ENCODE results near the gene KLK5.

KLK5 gene, protein sequence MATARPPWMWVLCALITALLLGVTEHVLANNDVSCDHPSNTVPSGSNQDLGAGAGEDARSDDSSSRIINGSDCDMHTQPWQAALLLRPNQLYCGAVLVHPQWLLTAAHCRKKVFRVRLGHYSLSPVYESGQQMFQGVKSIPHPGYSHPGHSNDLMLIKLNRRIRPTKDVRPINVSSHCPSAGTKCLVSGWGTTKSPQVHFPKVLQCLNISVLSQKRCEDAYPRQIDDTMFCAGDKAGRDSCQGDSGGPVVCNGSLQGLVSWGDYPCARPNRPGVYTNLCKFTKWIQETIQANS

DNA sequence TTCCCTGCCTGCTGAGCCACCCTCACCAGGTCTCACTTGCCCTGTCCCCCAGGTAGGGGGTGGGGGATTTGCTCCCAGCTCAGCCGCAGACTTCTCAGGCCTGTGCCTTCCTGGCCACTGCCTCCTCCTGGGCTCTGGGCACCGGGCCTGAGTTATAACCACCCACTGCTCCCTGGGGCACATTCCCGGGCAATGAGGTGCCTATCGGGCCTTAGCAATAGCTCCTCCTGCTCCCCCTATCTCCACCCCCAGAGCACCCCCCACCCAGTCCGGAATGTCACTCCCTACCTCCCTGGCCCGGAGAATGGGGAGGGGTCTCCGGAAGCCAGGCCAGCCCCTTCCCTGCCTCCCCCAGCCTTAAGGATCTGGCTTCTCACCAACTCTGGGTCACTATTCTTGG lies at the start of gene KLK5:
TSS of gene KLK5 (minus strand) at position 129 of the 400 bp plus-strand sequence. CDS start 381 bp downstream, outside the sequence.
- TF ChIP-seq GATA2 (IDR thresholded peaks at IDR 0.05; ENCODE audit: low read depth, low read length), result no peak
- TF ChIP-seq GATA3 (IDR thresholded peaks at IDR 0.05; ENCODE audit: low read depth, low read length), result no peak

DNA sequence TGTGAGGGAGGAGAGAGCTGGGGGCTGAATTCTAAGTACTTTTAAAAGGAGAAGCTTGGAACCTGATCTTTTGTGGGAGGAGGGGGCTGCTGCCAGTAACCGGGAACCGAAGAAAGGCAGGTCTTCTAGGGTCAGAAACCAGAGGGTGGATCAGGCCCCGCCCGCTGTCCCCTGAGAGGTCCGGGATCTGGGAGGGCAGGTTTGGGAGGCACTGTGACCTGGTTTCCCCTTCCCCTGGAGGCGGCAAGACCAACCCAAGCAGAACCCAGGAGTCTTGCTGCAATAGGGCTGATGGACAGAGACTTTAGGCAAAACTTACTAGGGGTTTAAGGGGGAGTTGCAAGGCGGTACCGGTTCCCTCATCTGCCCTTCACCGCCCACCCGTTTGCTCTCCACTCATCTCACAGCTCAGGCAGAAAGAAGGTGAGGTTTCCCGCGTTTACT lies 49.3 kb upstream of the KLK5 start:
- TF ChIP-seq GATA3 (IDR thresholded peaks at IDR 0.05; ENCODE audit: low read depth, low read length) (no peak), GATA2 (IDR thresholded peaks at IDR 0.05; ENCODE audit: low read depth, low read length) (no peak)

DNA sequence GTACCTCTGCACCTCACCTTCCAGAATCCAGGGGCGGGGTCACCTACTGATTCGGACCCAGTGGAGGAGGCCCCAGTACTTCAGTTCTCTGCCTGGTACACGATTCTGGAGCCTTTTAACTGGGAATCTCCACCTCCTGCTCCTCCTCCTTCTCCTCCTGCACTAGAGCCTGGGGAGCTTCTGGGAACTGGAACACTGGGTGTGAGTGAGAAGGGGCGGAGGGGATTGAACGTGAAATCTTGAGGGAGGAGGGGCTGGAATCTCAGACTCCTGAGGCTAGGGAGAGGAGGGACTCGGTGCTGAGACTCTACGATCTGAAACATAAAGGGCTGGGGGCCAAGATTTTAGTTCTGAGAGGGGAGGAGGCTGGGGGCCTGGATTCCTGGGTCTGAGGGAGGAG lies 48.7 kb upstream of the KLK5 start, which contains the start of gene KLK8:
TSS of gene KLK8 (minus strand) at position 90 of the 400 bp plus-strand sequence. CDS start 437 bp downstream, outside the sequence.
- no peak for TF ChIP-seq GATA2 (IDR thresholded peaks at IDR 0.05; ENCODE audit: low read depth, low read length)

DNA sequence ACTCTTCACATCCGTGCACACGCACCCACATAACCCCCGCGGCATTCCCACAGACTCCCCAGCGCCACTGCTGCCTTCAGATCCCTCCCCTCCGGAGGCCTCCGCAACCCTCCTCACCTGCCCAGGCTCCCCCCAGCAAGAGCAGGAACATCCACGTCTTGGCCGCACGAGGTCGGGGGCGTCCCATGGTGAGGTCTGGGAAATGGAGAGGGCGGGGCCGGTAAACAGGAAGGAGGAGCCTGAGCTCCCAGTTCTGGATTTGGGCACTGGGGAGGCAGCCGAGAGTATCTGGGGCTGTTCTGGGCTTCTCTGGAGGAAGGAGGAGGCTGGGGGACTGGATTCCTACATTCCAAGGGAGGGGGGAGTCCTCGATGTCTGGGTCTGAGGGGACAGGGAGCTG lies 48.1 kb upstream of the KLK5 start:
- no peak for TF ChIP-seq GATA3 (IDR thresholded peaks at IDR 0.05; ENCODE audit: low read depth, low read length)
- TF ChIP-seq GATA2 (IDR thresholded peaks at IDR 0.05; ENCODE audit: low read depth, low read length), result no peak

DNA sequence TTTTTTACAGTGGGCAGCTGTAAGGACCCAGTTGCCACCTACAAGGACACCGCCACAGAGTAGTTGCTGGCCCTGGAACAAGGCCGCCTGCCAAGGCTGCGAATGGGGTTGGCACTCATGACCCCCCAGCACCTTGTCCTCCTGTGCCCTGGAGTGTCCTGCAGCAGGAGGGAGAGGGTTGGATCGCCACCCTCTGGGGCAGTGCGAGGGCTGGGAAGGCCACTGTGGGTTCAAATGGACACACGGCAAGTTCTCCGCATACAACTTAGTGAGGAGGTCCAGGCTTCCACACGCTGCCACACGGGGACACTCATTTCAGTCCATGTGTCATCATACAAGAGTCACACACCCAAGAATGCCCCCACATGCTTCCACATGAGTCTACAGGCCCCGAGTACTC lies 47.6 kb upstream of the KLK5 start:
- TF ChIP-seq GATA2 (IDR thresholded peaks at IDR 0.05; ENCODE audit: low read depth, low read length), result no peak
- TF ChIP-seq GATA3 (IDR thresholded peaks at IDR 0.05; ENCODE audit: low read depth, low read length), result no peak

DNA sequence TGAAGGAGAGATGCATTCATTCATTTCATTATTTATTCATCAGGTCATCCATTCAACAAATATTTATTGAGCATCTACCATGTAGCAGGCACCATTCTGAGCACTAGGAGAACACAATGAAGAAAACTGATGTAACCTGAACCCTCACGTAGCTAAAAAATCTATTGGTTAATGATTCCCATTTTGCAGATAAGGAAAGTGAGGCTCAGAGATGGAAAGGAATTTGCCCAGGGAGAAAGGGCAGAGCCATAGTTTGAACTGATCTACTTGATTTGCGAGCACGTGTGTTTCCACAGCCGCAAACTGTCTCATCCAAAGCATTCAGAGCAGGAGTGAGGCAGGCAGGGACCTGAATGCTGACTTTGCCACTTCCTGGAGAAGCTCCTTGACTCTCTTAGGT lies 45.8 kb upstream of the KLK5 start:
- TF ChIP-seq GATA3 (IDR thresholded peaks at IDR 0.05; ENCODE audit: low read depth, low read length) (no peak), GATA2 (IDR thresholded peaks at IDR 0.05; ENCODE audit: low read depth, low read length) (no peak)

DNA sequence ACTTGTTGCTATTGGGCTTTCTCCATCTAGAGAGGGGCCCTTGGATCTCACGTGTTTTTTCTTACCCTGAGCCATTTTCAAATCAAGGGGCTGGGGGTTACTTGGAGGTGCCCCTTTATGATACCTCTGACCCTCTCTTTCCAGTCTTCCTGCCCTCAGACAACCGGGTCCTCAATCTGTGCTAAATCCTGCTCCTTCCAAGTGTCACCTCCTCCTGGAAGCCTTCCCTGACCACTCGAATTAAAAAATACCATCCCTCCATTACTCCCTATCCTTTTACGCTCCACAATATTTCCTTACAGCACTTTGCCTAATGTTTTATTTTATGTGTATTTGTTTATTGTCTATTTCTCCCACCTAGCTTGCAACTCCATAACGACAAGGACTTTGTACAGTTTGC lies 45.2 kb upstream of the KLK5 start:
- TF ChIP-seq GATA2 (IDR thresholded peaks at IDR 0.05; ENCODE audit: low read depth, low read length) (no peak), GATA3 (IDR thresholded peaks at IDR 0.05; ENCODE audit: low read depth, low read length) (no peak)

DNA sequence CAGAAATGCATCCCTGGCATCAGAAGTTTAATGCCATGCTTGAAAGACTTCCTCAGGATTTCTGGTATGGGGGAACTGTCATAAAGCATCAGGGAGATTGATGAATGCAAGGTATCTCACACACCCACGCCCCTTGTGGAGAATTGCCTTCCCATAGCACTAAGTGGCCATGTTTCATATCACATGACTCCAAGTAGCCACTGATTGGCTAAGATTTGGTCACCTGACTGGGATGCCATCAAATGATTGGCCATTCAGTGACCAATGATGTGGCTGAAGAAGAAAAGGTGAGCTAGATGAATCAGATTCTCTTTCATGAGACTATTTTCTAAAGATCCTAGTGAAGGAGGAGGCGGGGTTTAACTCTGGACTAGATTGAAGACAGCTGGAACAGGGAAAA lies 41.3 kb upstream of the KLK5 start:
- no peak for TF ChIP-seq GATA3 (IDR thresholded peaks at IDR 0.05; ENCODE audit: low read depth, low read length)
- no peak for TF ChIP-seq GATA2 (IDR thresholded peaks at IDR 0.05; ENCODE audit: low read depth, low read length)

DNA sequence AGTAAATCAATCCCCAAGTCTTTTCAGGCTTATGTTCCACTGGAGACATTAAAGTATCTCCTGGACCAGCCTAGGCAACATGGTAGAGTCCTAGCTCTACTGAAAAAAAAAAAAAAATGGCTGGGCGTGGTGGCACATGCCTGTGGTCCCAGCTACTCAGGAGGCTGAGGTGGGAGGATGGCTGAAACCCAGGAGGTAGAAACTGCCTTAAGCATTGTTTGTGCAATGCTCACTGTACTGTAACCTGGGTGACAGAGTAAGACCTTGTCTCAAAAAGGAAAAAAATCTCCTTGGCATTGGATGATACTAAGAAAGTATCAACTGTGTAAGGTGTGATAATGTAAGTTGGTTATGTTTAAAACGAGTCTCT lies 39.8 kb upstream of the KLK5 start:
- TF ChIP-seq GATA2 (IDR thresholded peaks at IDR 0.05; ENCODE audit: low read depth, low read length) (no peak), GATA3 (IDR thresholded peaks at IDR 0.05; ENCODE audit: low read depth, low read length) (no peak)

DNA sequence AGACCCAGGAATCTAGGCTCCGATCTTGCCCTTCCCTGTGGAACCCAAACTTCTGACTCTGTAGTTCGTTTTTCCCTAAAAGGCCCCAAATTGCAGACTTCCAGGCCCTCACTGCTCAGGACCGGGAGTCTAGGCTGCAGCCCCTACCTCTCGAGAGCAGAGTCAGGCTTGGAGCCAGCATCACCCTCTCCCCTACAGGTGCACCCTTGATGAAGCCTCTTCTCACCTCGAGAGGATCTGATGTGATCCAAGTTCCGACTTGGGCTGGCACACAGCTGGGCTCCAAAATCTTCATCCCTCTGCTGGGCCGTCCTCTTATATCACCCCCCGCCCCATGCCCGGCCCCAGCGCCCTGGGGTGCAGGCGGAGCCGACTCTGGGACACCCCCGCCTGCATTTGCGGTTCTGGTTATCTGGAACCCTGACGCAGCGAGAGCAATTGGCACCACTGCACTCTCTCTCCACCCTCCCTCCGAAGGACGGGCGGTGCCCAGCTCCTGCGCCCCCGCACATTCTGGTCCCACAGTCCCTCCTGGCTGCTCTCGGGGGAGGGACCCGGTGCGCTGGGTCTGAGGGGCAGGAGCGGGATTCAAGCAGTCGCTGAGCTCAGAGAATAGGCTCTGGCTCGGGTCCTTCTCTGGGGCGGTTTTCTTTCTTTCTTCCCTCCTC lies 30.9 kb upstream of the KLK5 start, which contains the start of gene KLK7:
TSS of gene KLK7 (minus strand) at position 293 of the 668 bp plus-strand sequence. CDS start 1,518 bp downstream, outside the sequence.
- no peak for TF ChIP-seq GATA3 (IDR thresholded peaks at IDR 0.05; ENCODE audit: low read depth, low read length)
- no peak for TF ChIP-seq GATA2 (IDR thresholded peaks at IDR 0.05; ENCODE audit: low read depth, low read length)

DNA sequence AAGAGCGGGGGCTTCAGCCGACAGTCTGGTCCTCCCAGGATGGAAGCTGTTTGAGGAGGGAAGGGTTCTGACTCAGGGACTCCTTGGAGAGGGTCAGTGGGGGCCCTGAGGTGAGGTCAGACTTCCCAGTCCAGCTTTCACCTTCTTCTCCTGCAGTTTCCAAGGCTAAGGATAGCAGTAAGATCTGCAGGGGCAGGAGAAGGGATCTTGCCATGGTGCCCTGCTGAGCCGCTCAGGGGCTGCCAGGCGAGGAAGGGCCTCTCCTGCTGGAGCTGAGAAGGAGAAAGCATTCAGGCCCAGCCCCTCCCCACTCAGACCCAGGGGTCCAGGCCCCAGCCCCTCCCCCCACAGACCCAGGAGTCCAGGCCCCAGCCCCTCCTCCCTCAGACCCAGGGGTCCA lies 29.3 kb upstream of the KLK5 start:
- no peak for TF ChIP-seq GATA2 (IDR thresholded peaks at IDR 0.05; ENCODE audit: low read depth, low read length)

DNA sequence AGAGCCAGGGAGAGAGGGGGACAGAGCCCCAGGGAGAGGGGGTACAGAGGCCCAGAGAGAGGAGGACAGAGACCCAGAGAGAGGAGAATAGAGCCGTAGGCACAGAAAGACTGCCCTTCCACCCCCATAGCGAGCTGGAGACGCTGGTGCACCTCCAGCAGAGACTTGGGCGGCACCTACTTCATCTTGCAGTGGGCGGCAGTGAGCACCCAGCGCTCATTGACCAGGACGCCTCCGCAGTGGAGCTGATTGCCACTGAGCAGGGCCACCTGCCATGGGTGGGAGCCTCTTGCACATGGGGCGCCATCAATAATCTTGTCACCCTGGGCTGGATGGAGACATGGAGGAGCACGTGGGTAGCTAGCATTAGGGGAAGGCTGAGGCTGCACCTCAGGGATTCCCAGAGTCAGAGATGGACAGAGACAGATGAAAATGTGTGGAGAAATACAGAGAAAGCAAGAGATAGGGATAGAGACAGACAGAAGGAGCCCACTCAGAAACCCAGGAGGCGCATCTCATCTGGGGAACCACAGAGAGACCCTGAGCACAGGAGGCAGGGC lies 28.8 kb upstream of the KLK5 start:
- TF ChIP-seq GATA2 (IDR thresholded peaks at IDR 0.05; ENCODE audit: low read depth, low read length) (no peak), GATA3 (IDR thresholded peaks at IDR 0.05; ENCODE audit: low read depth, low read length) (no peak)

DNA sequence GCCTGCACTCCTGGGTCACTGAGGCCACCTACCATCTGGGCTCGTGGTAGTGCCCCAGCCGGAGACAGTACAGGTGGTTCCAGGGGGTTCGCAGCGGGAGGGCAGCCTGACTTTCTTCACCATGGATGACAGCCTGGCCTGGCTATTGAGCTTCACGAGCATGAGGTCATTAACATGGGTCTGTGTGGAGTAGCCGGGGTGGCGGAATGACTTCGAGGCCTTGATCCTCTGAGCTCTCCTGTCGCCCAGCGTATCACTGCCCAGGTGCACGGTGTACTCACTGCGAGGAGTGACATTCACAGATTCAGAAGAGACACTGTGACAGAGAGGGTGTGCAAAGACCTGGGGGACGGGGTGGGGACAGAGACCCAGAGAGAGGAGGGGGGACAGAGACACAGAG lies 27.4 kb upstream of the KLK5 start:
- TF ChIP-seq GATA2 (IDR thresholded peaks at IDR 0.05; ENCODE audit: low read depth, low read length) (no peak), GATA3 (IDR thresholded peaks at IDR 0.05; ENCODE audit: low read depth, low read length) (no peak)

DNA sequence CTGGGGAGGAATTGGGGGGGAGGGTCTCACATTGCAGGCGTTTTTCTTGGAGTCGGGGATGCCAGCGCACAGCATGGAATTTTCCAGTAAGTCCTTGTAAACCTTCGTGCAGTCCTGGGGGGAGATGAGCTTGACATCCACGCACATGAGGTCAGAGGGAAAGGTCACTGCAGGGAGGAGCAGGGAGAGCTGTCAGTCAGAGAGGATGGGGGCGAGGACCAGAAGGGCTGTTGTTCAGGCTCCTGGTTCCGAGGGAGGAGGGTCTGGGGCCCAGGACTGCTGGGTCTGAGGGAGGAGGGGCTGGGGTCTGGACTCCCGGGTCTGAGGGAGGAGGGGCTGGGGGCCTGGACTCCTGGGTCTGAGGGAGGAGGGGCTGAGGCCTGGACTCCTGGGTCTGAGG lies 26.9 kb upstream of the KLK5 start:
- no peak for TF ChIP-seq GATA3 (IDR thresholded peaks at IDR 0.05; ENCODE audit: low read depth, low read length)
- TF ChIP-seq GATA2 (IDR thresholded peaks at IDR 0.05; ENCODE audit: low read depth, low read length), result no peak

Data from SH-SY5Y (cell line).